ENCODE measurements around the gene SNUPN.

DNA sequence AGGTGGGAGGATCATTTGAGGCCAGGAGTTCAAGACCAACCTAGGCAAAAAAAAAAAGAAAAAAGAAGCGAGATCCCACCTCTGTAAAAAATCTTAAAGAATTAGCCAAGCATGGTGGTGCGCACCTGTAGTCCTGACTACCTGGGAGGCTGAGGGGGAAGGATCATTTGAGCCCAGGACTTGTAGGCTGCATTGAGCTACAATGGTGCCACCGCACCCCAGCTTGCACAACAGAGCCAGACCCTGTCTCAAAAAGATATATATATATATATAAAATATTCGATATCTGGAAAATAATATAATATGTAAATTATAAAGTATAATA is 15.6 kb upstream of the SNUPN start:
- TF ChIP-seq POLR2AphosphoS5 (IDR thresholded peaks at IDR 0.05; ENCODE audit: borderline replicate concordance, low read depth, low read length) (no peak), FOXP2 (optimal IDR thresholded peaks at IDR 0.05; ENCODE audit: control extremely low read depth, extremely low read length, insufficient read depth) (no peak)
